HG03095 (cell line): ENCODE results near the gene CXCL3.

ENCODE experiments used
- ATAC-seq: cut with Tn5 transposase; IDR thresholded peaks from one replicate; pipeline ENCODE4 v1.9.1; 2021; ENCODE audit warnings: moderate library complexity; ENCODE audit not compliant: unreplicated experiment

The CXCL3 gene

GRCh38 chr4:74056114-74056857, 17.8 kb upstream of the CXCL3 start:
- no peak for ATAC-seq

GRCh38 chr4:74055498-74055897, 17.0 kb upstream of the CXCL3 start:
- no peak for ATAC-seq

- no peak for ATAC-seq
Observed at GRCh38 chr4:74055096-74055495, 16.6 kb upstream of the CXCL3 start.

GRCh38 chr4:74054483-74055047, 16.1 kb upstream of the CXCL3 start:
- no peak for ATAC-seq

- ATAC-seq = no peak
Observed at GRCh38 chr4:74047152-74047551, 8.7 kb upstream of the CXCL3 start.

GRCh38 chr4:74045772-74046171, 7.3 kb upstream of the CXCL3 start:
- ATAC-seq = no peak

GRCh38 chr4:74045247-74045646, 6.8 kb upstream of the CXCL3 start:
- no peak for ATAC-seq

- no peak for ATAC-seq
Observed at GRCh38 chr4:74044677-74045076, 6.2 kb upstream of the CXCL3 start.

- no peak for ATAC-seq
Observed at GRCh38 chr4:74042681-74043080, 4.2 kb upstream of the CXCL3 start.

- ATAC-seq = no peak
Observed at GRCh38 chr4:74041418-74041817, 2.9 kb upstream of the CXCL3 start.

- ATAC-seq = no peak
Observed at GRCh38 chr4:74039315-74039763, 850 bp upstream of the CXCL3 start.

GRCh38 chr4:74038086-74038424, 434 bp downstream of the CXCL3 start:
- no peak for ATAC-seq

- no peak for ATAC-seq
Observed at GRCh38 chr4:74037076-74037955, 1.2 kb downstream of the CXCL3 start.

- no peak for ATAC-seq
Observed at GRCh38 chr4:74033739-74034138, 4.8 kb downstream of the CXCL3 start.

- no peak for ATAC-seq
Observed at GRCh38 chr4:74032064-74032463, 6.4 kb downstream of the CXCL3 start.

GRCh38 chr4:74031576-74031975, 6.9 kb downstream of the CXCL3 start:
- ATAC-seq = no peak

GRCh38 chr4:74030285-74030684, 8.2 kb downstream of the CXCL3 start:
- no peak for ATAC-seq

- ATAC-seq = no peak
Observed at GRCh38 chr4:74028504-74028903, 10.0 kb downstream of the CXCL3 start.

GRCh38 chr4:74023709-74024108, 14.8 kb downstream of the CXCL3 start:
- ATAC-seq = no peak

- no peak for ATAC-seq
Observed at GRCh38 chr4:74021601-74022000, 16.9 kb downstream of the CXCL3 start.

- ATAC-seq = no peak
Observed at GRCh38 chr4:74018771-74019170, 19.7 kb downstream of the CXCL3 start.

- ATAC-seq = no peak
Observed at GRCh38 chr4:74018116-74018515, 20.4 kb downstream of the CXCL3 start.
